ENCODE data around the gene FAM184A. TPM values are rescaled to one million over a fixed set of nuclear protein-coding genes. Genes with fewer than 3 reads are reported as not detected.

The FAM184A gene
- total and polyA plus RNA-seq, 2 experiments from 2014 or later = 13.7 to 18.6 TPM

GRCh38 chr6:118996289-118996820 lies 82.1 kb downstream of the FAM184A start (continued):
- TF ChIP-seq REST (IDR thresholded peaks at IDR 0.05; ENCODE audit: unreplicated experiment) = no peak

DNA sequence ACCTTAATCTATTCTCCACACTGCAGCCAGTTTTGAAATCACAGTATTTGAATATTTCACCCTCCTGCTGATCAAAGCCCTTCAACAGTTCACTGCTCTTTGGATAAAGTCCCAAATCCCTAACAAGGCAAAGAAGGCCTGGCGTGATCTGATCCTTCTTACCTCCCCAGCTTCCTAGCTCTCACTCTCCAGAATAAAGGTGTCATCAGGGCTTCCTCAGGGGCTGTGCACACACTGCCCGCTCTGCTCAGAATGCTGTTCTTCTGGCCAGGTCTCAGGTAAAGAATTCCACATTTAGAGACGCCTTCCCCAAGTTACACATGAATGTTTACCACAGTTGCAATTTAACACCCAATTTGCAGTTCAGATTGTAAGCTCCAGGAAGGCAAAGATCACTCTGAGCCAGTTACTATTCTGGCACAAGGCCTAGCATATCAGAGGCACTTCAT lies 84.6 kb downstream of the FAM184A start:
- no peak overlapping the region for H2AFZ ChIP-seq
- no peak overlapping the region for H3K4me3 ChIP-seq
- peaks cover 2% of the 10 kb centered on the region for H3K27me3 Mint-ChIP-seq (ENCODE audit: insufficient read depth, low read depth, poor library complexity)
- H3K27ac Mint-ChIP-seq = peak overlapping the region; percentile 10; the same call in 1 of the 2 replicates
- no peaks in the 10 kb centered on the region for H3K79me2 ChIP-seq (replicated peaks; ENCODE audit: insufficient read depth)
- H3K9me3 Mint-ChIP-seq = no peaks in the 10 kb centered on the region
- no peaks in the 10 kb centered on the region; the same call in 1 of the 2 replicates for H4K20me1 ChIP-seq (replicated peaks; ENCODE audit: insufficient read depth)
- H3K36me3 Mint-ChIP-seq (ENCODE audit: low read depth) = peaks cover 4% of the 10 kb centered on the region; the same call in 2 of the 3 replicates
- no peak overlapping the region for H3K27ac ChIP-seq (ENCODE audit: low read depth)
- H3F3A ChIP-seq (replicated peaks; ENCODE audit: low read depth) = no peaks in the 10 kb centered on the region
- no peaks in the 10 kb centered on the region for H3K36me3 ChIP-seq (ENCODE audit: insufficient read depth)
- H3K4me1 Mint-ChIP-seq = no peaks in the 10 kb centered on the region; the same call in 2 of the 3 replicates
- DNase-seq (ENCODE audit: low spot score) (no peak), ATAC-seq (no peak)
- no peaks in the 10 kb centered on the region for H3K9me2 ChIP-seq (ENCODE audit: insufficient read depth)
- no peak overlapping the region for H3K4me2 ChIP-seq
- no peak overlapping the region for H3K4me3 Mint-ChIP-seq
- no peaks in the 10 kb centered on the region for H3K4me1 ChIP-seq (ENCODE audit: insufficient read depth)
- no peaks in the 10 kb centered on the region for H3K27me3 ChIP-seq (ENCODE audit: insufficient read depth)
- TF ChIP-seq CTCF (conservative IDR thresholded peaks at IDR 0.05; ENCODE audit: low read depth in 2 of 2) (no peak), EZH2 (IDR thresholded peaks at IDR 0.05; ENCODE audit: low read depth, unreplicated experiment) (no peak), POLR2AphosphoS5 (IDR thresholded peaks at IDR 0.05; ENCODE audit: low read depth) (no peak), JUNB (IDR thresholded peaks at IDR 0.05; ENCODE audit: unreplicated experiment) (no peak), REST (IDR thresholded peaks at IDR 0.05; ENCODE audit: unreplicated experiment) (no peak), ZNF331 (CRISPR knock-in tag; IDR thresholded peaks at IDR 0.05; ENCODE audit: low read depth) (no peak), EZH2phosphoT487 (IDR thresholded peaks at IDR 0.05; ENCODE audit: unreplicated experiment) (no peak), CREB1 (CRISPR knock-in tag; IDR thresholded peaks at IDR 0.05; ENCODE audit: low read depth) (no peak)
- TF ChIP-seq, protein P1, sequence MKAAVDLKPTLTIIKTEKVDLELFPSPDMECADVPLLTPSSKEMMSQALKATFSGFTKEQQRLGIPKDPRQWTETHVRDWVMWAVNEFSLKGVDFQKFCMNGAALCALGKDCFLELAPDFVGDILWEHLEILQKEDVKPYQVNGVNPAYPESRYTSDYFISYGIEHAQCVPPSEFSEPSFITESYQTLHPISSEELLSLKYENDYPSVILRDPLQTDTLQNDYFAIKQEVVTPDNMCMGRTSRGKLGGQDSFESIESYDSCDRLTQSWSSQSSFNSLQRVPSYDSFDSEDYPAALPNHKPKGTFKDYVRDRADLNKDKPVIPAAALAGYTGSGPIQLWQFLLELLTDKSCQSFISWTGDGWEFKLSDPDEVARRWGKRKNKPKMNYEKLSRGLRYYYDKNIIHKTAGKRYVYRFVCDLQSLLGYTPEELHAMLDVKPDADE (IDR thresholded peaks at IDR 0.05) = no peak

Data from GM23338 (cell line).